Measurements from ENCODE around the gene MRPL54. TPM values are rescaled to one million over a fixed set of nuclear protein-coding genes. Genes with fewer than 3 reads are reported as not detected.

The MRPL54 gene
- total and polyA plus RNA-seq, 3 donors from 2014 or later, result 42.4 to 96.4 (median 57.4) TPM

GRCh38 chr19:3746371-3747056 lies 16.0 kb upstream of the MRPL54 start:
- no peak for DNase-seq
- Histone ChIP-seq H3K4me3 (no peak overlapping the region), H3K9me3 (no peaks in the 10 kb centered on the region), H3K4me1 (no peaks in the 10 kb centered on the region), H3K27ac (no peak overlapping the region), H3K36me3 (ENCODE audit: low read depth, missing control alignments) (no peaks in the 10 kb centered on the region), H3K27me3 (no peaks in the 10 kb centered on the region)
- TF ChIP-seq CTCF (IDR thresholded peaks at IDR 0.05) (no peak), POLR2A (IDR thresholded peaks at IDR 0.05) (no peak)
- WGBS, 2 donors, result 53 to 66% methylated on average over 23 to 31 of the region's 31 CpGs
- intact Hi-C loops (cut with DNase I; ENCODE audit: low total_unique reads), result no loop called here

- Histone ChIP-seq H3K36me3 (ENCODE audit: low read depth, missing control alignments) (no peaks in the 10 kb centered on the region), H3K27ac (no peak overlapping the region), H3K27me3 (no peaks in the 10 kb centered on the region), H3K4me1 (no peaks in the 10 kb centered on the region), H3K4me3 (no peak overlapping the region), H3K9me3 (no peaks in the 10 kb centered on the region)
- 86 to 87% methylated on average over 8 of the region's 8 CpGs for whole genome bisulfite sequencing, 2 donors
- intact Hi-C loops (cut with DNase I; ENCODE audit: low total_unique reads), result no loop called here
- TF ChIP-seq CTCF (IDR thresholded peaks at IDR 0.05) (no peak), POLR2A (IDR thresholded peaks at IDR 0.05) (no peak)
- no peak for DNase-seq
Measured at GRCh38 chr19:3748965-3749364, 13.5 kb upstream of the MRPL54 start.

GRCh38 chr19:3750211-3750610 lies 12.3 kb upstream of the MRPL54 start:
- no peaks in the 10 kb centered on the region for H3K4me1 ChIP-seq
- H3K9me3 ChIP-seq, result no peaks in the 10 kb centered on the region
- H3K27ac ChIP-seq, result no peak overlapping the region
- intact Hi-C loops (cut with DNase I; ENCODE audit: low total_unique reads), result no loop called here
- H3K4me3 ChIP-seq, result no peak overlapping the region
- no peak for TF ChIP-seq CTCF (IDR thresholded peaks at IDR 0.05)
- TF ChIP-seq POLR2A (IDR thresholded peaks at IDR 0.05), result no peak
- no peak for DNase-seq
- WGBS, 2 donors, result 100% methylated on average over 1 to 2 of the region's 2 CpGs
- H3K27me3 ChIP-seq, result no peaks in the 10 kb centered on the region
- H3K36me3 ChIP-seq (ENCODE audit: low read depth, missing control alignments), result no peaks in the 10 kb centered on the region

- no peak overlapping the region for H3K4me3 ChIP-seq
- no peaks in the 10 kb centered on the region for H3K4me1 ChIP-seq
- intact Hi-C loops (cut with DNase I; ENCODE audit: low total_unique reads), result no loop called here
- TF ChIP-seq CTCF (IDR thresholded peaks at IDR 0.05) (no peak), POLR2A (IDR thresholded peaks at IDR 0.05) (no peak)
- 93 to 100% methylated on average over 3 to 30 of the region's 30 CpGs for WGBS, 2 donors
- H3K27me3 ChIP-seq, result no peaks in the 10 kb centered on the region
- no peaks in the 10 kb centered on the region for H3K36me3 ChIP-seq (ENCODE audit: low read depth, missing control alignments)
- DNase-seq, result no peak
- no peak overlapping the region for H3K27ac ChIP-seq
- H3K9me3 ChIP-seq, result no peaks in the 10 kb centered on the region
Measured at GRCh38 chr19:3751236-3751635, 11.2 kb upstream of the MRPL54 start.

- no peaks in the 10 kb centered on the region for H3K4me1 ChIP-seq
- intact Hi-C loops (cut with DNase I; ENCODE audit: low total_unique reads), result no loop called here
- H3K36me3 ChIP-seq (ENCODE audit: low read depth, missing control alignments), result no peaks in the 10 kb centered on the region
- no peak overlapping the region for H3K4me3 ChIP-seq
- TF ChIP-seq POLR2A (IDR thresholded peaks at IDR 0.05) (no peak), CTCF (IDR thresholded peaks at IDR 0.05) (no peak)
- H3K27me3 ChIP-seq, result no peaks in the 10 kb centered on the region
- DNase-seq, result no peak
- WGBS, 2 donors, result 84% methylated on average over 10 of the region's 25 CpGs; no CpG with 5 or more reads in 1 of the 2 donors
- no peaks in the 10 kb centered on the region for H3K9me3 ChIP-seq
- no peak overlapping the region for H3K27ac ChIP-seq
Measured at GRCh38 chr19:3752492-3752891, 10.0 kb upstream of the MRPL54 start.

All from testis (tissue), 3 donors.